HepG2 (cell line): ENCODE measurements around the gene HES3. TPM values are rescaled to one million over a fixed set of nuclear protein-coding genes. Genes with fewer than 3 reads are reported as not detected.
A peak's percentile ranks its signal among the peaks of the same experiment; 100 is the strongest.

Source experiments
- ATAC-seq: fragments of 200-7000 bp; cut with Tn5 transposase; 3 replicates; pipeline ENCODE4 v1.9.1; 2020; ENCODE audit warnings: mild to moderate bottlenecking, moderate library complexity
- BruUV-seq: library from RNA; stranded (reverse); fragments of 400-500 nt; replicated peaks from 2 replicates; lab custom pipeline; 2021; lab: Mats Ljungman, UMichigan
- CTCF ChIA-PET: fragments of 300-600 bp; formaldehyde crosslinking; extraction: SDS; loops from one replicate; lab custom pipeline; 2021; ENCODE audit warnings: low total read pairs, inconsistent platforms, low intra/inter-chr PET ratio; lab: Yijun Ruan, JAX
- POLR2A ChIA-PET: fragments of 350-600 bp; sonication (Branson Sonifier 250); formaldehyde crosslinking; loops from one replicate; lab custom pipeline; 2020; ENCODE audit warnings: antibody characterized with exemption, inconsistent platforms; lab: Yijun Ruan, JAX
- DNase-seq: peaks from one replicate; pipeline ENCODE4 v3.0.0-alpha.2; 2015; ENCODE audit warnings: low spot score
- FAIRE-seq: peaks from 3 replicates; lab custom pipeline; 2011; peaks lifted over from hg19 to GRCh38; lab: Jason Lieb, UNC
- H2AFZ ChIP-seq: one replicate; pipeline ENCODE4 v1.6.1; 2011; ENCODE audit warnings: low read length, inconsistent platforms
- H3K27ac ChIP-seq: fragments of 300-600 bp; 3 replicates; pipeline ENCODE4 v1.8.0; 2011; ENCODE audit warnings: mixed run types, mild to moderate bottlenecking, mixed read lengths, low read length, inconsistent platforms; ENCODE audit not compliant: insufficient read depth; ENCODE audit errors: extremely low read length
- H3K27me3 ChIP-seq, 2 experiments: fragments of 200-600 bp in 1 of 2; 2 replicates in 1 of 2; 3 replicates in 1 of 2; pipeline versions ENCODE4 v1.6.0 to v1.8.0; 2011; ENCODE audit warnings: low read length in 2 of 2, mild to moderate bottlenecking in 2 of 2, moderate library complexity in 2 of 2, inconsistent platforms in 1 of 2; ENCODE audit not compliant: insufficient read depth in 2 of 2, control insufficient read depth in 1 of 2
- H3K36me3 ChIP-seq, 2 experiments: fragments of 200-600 bp in 1 of 2; replicated peaks in 1 of 2; 2 replicates in 1 of 2; 3 replicates in 1 of 2; pipeline versions ENCODE4 v1.5.1 to v1.8.0; 2011; ENCODE audit warnings: low read length in 2 of 2, inconsistent platforms in 1 of 2; ENCODE audit not compliant: insufficient read depth in 2 of 2, control insufficient read depth in 1 of 2
- H3K4me1 ChIP-seq: 2 replicates; pipeline ENCODE4 v1.5.1; 2012; ENCODE audit warnings: low read length, inconsistent platforms; ENCODE audit not compliant: insufficient read depth
- H3K4me2 ChIP-seq: 2 replicates; pipeline ENCODE4 v1.6.0; 2011; ENCODE audit warnings: low read depth, low read length, inconsistent platforms
- H3K4me3 ChIP-seq, 3 experiments: fragments of 200-600 bp in 1 of 3; sonication (generic), shearing (Covaris generic) in 1 of 3; replicated peaks in 1 of 3; 2 replicates each; pipeline ENCODE4 v1.5.1; 2011 to 2016; ENCODE audit warnings: low read length in 3 of 3, inconsistent platforms in 2 of 3, low read depth in 2 of 3, mild to moderate bottlenecking in 2 of 3, control low read depth in 1 of 3, mixed read lengths in 1 of 3; ENCODE audit not compliant: insufficient read depth in 1 of 3
- H3K79me2 ChIP-seq: one replicate; pipeline ENCODE4 v1.6.1; 2011; ENCODE audit warnings: low read length, inconsistent platforms; ENCODE audit not compliant: insufficient read depth
- H3K9ac ChIP-seq: 2 replicates; pipeline ENCODE4 v1.6.0; 2011; ENCODE audit warnings: mild to moderate bottlenecking, low read depth, low read length, inconsistent platforms; ENCODE audit not compliant: insufficient read depth
- H3K9me3 ChIP-seq: 2 replicates; pipeline ENCODE4 v1.5.1; 2012; ENCODE audit warnings: mild to moderate bottlenecking, low read length
- H4K20me1 ChIP-seq: 2 replicates; pipeline ENCODE4 v1.6.0; 2011; ENCODE audit warnings: inconsistent platforms, mild to moderate bottlenecking, low read length, moderate library complexity; ENCODE audit not compliant: insufficient read depth
- DMAP1 ChIP-seq: IDR thresholded peaks from 2 replicates; pipeline ENCODE4 v1.6.1; 2016
- TOE1 ChIP-seq: sonication (generic); formaldehyde crosslinking; IDR thresholded peaks from 2 replicates; pipeline ENCODE4 v1.4.0; 2020; ENCODE audit warnings: mild to moderate bottlenecking, missing genetic modification reagents
- ZNF18 ChIP-seq: sonication (generic); formaldehyde crosslinking; IDR thresholded peaks from 2 replicates; pipeline ENCODE4 v1.8.0; 2022; ENCODE audit warnings: mild to moderate bottlenecking, missing genetic modification reagents; ENCODE audit not compliant: insufficient replicate concordance
- ZNF34 ChIP-seq: sonication (generic); formaldehyde crosslinking; IDR thresholded peaks from 2 replicates; pipeline ENCODE4 v1.4.0; 2020; ENCODE audit warnings: mild to moderate bottlenecking, missing genetic modification reagents, borderline replicate concordance
- WGBS: methylation state at CpG from one replicate; pipeline ENCODE4 v1.1.6; 2017; ENCODE audit warnings: low lambda C conversion rate; 5-methylcytosine and 5-hydroxymethylcytosine counted together
- in situ Hi-C: cut with HindIII; loops from 2 replicates; pipeline ENCODE4 v1.10.0; 2017; ENCODE audit warnings: low pct_unique_long_range_greater_than_20kb; ENCODE audit not compliant: extremely low pct_ligation_motif_present
- intact Hi-C: fragments of 100-400 bp; cut with micrococcal nuclease; formaldehyde crosslinking; loops from one replicate; pipeline ENCODE4 v1.10.0; 2022; ENCODE audit not compliant: unreplicated experiment
- polyA plus RNA-seq, 8 experiments: library from polyadenylated mRNA; depleted of rRNA in 3 of 8; stranded (reverse) in 7 of 8; unstranded in 1 of 8; fragments of >200 nt; fragmentation: Illumina TruSeq in 4 of 8; extraction: Trizol in 4 of 8; gene quantifications; 2 replicates each; pipeline versions ENCODE4 v1.2.1 to v1.2.3, GENCODE V29; 2011 to 2016; ENCODE audit warnings: low read depth in 4 of 8, missing spikeins in 1 of 8, mixed read lengths in 1 of 8; ENCODE audit not compliant: insufficient read depth in 1 of 8
- total RNA-seq, 5 experiments: library from RNA; depleted of rRNA; stranded (reverse); fragments of >200 nt; fragmentation: Illumina TruSeq; extraction: Trizol; gene quantifications; 2 replicates each; pipeline ENCODE4 v1.2.3, GENCODE V29; 2016; ENCODE audit warnings: low read depth in 1 of 5
- TF ChIP-seq, protein P1 (sequence below): sonication (generic); formaldehyde crosslinking; IDR thresholded peaks from 2 replicates; pipeline ENCODE4 v1.5.0; 2020; ENCODE audit warnings: mild to moderate bottlenecking, missing genetic modification reagents, borderline replicate concordance
- TF ChIP-seq, protein P2 (sequence below): sonication (generic); formaldehyde crosslinking; IDR thresholded peaks from 2 replicates; pipeline ENCODE4 v1.4.0; 2020; ENCODE audit warnings: missing genetic modification reagents

HES3 gene
- total and polyA plus RNA-seq, 2 of the 13 experiments (the other 11 are each of a cell fraction or from before 2014, with no cell fraction given), result not detected

GRCh38 chr1:6272868-6273267, 28.9 kb downstream of the HES3 start (continued):
- TF ChIP-seq ZNF18 (CRISPR knock-in tag) (no peak), DMAP1 (CRISPR knock-in tag) (no peak), ZNF34 (no peak), TOE1 (no peak)

DNA sequence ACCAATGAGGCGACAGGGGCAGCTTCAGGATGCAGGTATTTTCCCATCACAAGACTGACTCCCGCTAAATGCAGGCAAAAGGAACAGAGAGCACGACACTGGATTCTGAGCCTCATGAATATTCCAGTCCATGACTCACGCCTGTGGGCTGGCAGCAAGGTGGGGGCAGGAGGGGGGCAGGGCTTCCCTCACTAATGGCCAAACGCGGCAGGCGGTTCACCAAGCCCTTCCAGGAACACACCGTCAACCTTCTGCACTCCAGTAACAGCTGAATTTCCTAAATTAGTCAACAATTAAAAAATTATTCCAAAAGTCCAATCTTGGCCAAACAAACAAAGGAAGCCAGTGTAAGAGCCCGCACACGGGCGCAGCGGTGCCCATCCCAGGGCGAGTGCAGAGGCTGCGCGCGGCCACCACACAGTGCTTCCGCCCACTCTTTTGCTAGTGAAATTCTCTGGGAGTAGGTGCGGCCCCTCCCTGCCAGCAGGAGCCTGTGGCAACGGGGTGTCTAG, 29.5 kb downstream of the HES3 start:
- TF ChIP-seq, protein P1, sequence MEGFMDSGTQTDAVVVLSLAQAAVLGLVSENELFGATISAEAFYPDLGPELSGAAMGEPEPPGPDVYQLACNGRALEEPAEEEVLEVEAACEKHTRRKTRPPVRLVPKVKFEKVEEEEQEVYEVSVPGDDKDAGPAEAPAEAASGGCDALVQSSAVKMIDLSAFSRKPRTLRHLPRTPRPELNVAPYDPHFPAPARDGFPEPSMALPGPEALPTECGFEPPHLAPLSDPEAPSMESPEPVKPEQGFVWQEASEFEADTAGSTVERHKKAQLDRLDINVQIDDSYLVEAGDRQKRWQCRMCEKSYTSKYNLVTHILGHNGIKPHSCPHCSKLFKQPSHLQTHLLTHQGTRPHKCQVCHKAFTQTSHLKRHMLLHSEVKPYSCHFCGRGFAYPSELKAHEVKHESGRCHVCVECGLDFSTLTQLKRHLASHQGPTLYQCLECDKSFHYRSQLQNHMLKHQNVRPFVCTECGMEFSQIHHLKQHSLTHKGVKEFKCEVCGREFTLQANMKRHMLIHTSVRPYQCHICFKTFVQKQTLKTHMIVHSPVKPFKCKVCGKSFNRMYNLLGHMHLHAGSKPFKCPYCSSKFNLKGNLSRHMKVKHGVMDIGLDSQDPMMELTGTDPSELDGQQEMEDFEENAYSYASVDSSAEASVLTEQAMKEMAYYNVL, result no peak
- TF ChIP-seq, protein P2, sequence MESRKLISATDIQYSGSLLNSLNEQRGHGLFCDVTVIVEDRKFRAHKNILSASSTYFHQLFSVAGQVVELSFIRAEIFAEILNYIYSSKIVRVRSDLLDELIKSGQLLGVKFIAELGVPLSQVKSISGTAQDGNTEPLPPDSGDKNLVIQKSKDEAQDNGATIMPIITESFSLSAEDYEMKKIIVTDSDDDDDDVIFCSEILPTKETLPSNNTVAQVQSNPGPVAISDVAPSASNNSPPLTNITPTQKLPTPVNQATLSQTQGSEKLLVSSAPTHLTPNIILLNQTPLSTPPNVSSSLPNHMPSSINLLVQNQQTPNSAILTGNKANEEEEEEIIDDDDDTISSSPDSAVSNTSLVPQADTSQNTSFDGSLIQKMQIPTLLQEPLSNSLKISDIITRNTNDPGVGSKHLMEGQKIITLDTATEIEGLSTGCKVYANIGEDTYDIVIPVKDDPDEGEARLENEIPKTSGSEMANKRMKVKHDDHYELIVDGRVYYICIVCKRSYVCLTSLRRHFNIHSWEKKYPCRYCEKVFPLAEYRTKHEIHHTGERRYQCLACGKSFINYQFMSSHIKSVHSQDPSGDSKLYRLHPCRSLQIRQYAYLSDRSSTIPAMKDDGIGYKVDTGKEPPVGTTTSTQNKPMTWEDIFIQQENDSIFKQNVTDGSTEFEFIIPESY (CRISPR knock-in tag), result peak; percentile 41; the same call in 1 of the 2 replicates
- ChIA-PET POLR2A (no interaction called here), CTCF (no interaction called here)
- no peaks in the 10 kb centered on the region for H3K79me2 ChIP-seq
- no peak overlapping the region for H3K4me3 ChIP-seq
- H3K4me1 ChIP-seq, result no peaks in the 10 kb centered on the region
- no peak overlapping the region for H3K27ac ChIP-seq
- H3K27me3 ChIP-seq, result no peaks in the 10 kb centered on the region
- FAIRE-seq (no peak), ATAC-seq (no peak), DNase-seq (no peak)
- H3K36me3 ChIP-seq, result peaks cover 1 to 6% of the 10 kb centered on the region in 2 experiments; a peak in 1 of 5 replicates
- H3K9me3 ChIP-seq, result no peaks in the 10 kb centered on the region
- no TSS peak for BruUV-seq
- intact Hi-C loops, result no loop called here
- 94% methylated on average over 17 of the region's 19 CpGs for WGBS
- H4K20me1 ChIP-seq, result no peaks in the 10 kb centered on the region
- H3K4me2 ChIP-seq, result no peak overlapping the region
- no peak overlapping the region for H2AFZ ChIP-seq
- no peak overlapping the region for H3K9ac ChIP-seq
- in situ Hi-C loops, result no loop called here
